Prostate gland (tissue), 2 donors: ENCODE measurements around the gene ARPC1A.

Source experiments
- POLR2AphosphoS5 ChIP-seq: sonication (generic); formaldehyde crosslinking; IDR thresholded peaks from one replicate; pipeline ENCODE4 v1.6.1; 2017; ENCODE audit warnings: antibody characterized with exemption
- TF ChIP-seq, protein P1 (sequence below), 4 experiments: fragments of 200-600 bp in 2 of 4; fragments of 450-650 bp in 2 of 4; sonication (generic) in 2 of 4; IDR thresholded peaks; 1 replicate in 3 of 4; 2 replicates in 1 of 4; pipeline ENCODE4 v1.5.1; 2016 to 2019; ENCODE audit warnings: antibody characterized with exemption in 4 of 4, mild to moderate bottlenecking in 2 of 4, moderate library complexity in 2 of 4

DNA sequence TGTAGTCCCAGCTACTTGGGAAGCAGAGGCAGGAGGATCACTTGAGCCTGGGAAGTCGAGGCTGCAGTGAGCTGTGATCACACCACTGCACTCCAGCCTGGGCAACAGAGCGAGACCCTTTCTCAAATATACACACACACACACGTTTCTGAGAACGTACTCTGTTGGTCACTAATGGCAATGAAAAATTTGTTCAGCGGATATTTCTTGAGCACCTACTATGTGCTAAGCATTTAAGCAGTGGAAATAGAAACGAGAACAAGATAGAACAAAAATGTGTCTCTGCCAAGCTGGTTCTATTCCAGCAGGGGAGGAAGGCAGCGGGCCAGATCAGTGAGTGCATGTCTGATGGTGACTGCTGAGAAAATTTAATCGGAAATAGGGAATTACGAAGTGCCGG, 57.5 kb downstream of the ARPC1A start:
- TF ChIP-seq, protein P1, sequence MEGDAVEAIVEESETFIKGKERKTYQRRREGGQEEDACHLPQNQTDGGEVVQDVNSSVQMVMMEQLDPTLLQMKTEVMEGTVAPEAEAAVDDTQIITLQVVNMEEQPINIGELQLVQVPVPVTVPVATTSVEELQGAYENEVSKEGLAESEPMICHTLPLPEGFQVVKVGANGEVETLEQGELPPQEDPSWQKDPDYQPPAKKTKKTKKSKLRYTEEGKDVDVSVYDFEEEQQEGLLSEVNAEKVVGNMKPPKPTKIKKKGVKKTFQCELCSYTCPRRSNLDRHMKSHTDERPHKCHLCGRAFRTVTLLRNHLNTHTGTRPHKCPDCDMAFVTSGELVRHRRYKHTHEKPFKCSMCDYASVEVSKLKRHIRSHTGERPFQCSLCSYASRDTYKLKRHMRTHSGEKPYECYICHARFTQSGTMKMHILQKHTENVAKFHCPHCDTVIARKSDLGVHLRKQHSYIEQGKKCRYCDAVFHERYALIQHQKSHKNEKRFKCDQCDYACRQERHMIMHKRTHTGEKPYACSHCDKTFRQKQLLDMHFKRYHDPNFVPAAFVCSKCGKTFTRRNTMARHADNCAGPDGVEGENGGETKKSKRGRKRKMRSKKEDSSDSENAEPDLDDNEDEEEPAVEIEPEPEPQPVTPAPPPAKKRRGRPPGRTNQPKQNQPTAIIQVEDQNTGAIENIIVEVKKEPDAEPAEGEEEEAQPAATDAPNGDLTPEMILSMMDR (IDR thresholded peaks at IDR 0.05), result no peak
- TF ChIP-seq POLR2AphosphoS5, result no peak
